Upper lobe of left lung (tissue), 4 donors: ENCODE measurements around the gene HELLS.

ENCODE experiments used
- EP300 ChIP-seq, 4 donors: sonication (generic); formaldehyde crosslinking; IDR thresholded peaks; one replicate each; pipeline ENCODE4 v1.5.1; 2017; ENCODE audit warnings: antibody characterized with exemption in 4 of 4, control low read depth in 2 of 4
- POLR2A ChIP-seq, 4 donors: fragments of 450-650 bp; IDR thresholded peaks; one replicate each; pipeline ENCODE4 v1.5.1; 2016 to 2017; ENCODE audit warnings: antibody characterized with exemption in 4 of 4, mild to moderate bottlenecking in 2 of 4
- POLR2AphosphoS5 ChIP-seq, 2 donors: sonication (generic); formaldehyde crosslinking; IDR thresholded peaks; one replicate each; pipeline ENCODE4 v1.5.1; 2017; ENCODE audit warnings: antibody characterized with exemption in 2 of 2
- TF ChIP-seq, protein P1 (sequence below), 6 experiments: fragments of 450-650 bp in 4 of 6; fragments of 200-600 bp in 2 of 6; sonication (generic) in 2 of 6; IDR thresholded peaks; one replicate each; pipeline ENCODE4 v1.5.1; 2016 to 2019; ENCODE audit warnings: antibody characterized with exemption in 6 of 6

GRCh38 chr10:94608559-94608958 lies 63.0 kb downstream of the HELLS start:
- TF ChIP-seq, protein P1, sequence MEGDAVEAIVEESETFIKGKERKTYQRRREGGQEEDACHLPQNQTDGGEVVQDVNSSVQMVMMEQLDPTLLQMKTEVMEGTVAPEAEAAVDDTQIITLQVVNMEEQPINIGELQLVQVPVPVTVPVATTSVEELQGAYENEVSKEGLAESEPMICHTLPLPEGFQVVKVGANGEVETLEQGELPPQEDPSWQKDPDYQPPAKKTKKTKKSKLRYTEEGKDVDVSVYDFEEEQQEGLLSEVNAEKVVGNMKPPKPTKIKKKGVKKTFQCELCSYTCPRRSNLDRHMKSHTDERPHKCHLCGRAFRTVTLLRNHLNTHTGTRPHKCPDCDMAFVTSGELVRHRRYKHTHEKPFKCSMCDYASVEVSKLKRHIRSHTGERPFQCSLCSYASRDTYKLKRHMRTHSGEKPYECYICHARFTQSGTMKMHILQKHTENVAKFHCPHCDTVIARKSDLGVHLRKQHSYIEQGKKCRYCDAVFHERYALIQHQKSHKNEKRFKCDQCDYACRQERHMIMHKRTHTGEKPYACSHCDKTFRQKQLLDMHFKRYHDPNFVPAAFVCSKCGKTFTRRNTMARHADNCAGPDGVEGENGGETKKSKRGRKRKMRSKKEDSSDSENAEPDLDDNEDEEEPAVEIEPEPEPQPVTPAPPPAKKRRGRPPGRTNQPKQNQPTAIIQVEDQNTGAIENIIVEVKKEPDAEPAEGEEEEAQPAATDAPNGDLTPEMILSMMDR (IDR thresholded peaks at IDR 0.05): no peak
- no peak for TF ChIP-seq POLR2A (IDR thresholded peaks at IDR 0.05)
- no peak for TF ChIP-seq EP300 (IDR thresholded peaks at IDR 0.05)
- TF ChIP-seq POLR2AphosphoS5 (IDR thresholded peaks at IDR 0.05): no peak
